Testis (tissue), 2 donors: ENCODE measurements around the gene TMEM234.

Source experiments
- POLR2A ChIP-seq: fragments of 450-650 bp; IDR thresholded peaks from one replicate; pipeline ENCODE4 v1.6.1; 2017; ENCODE audit warnings: antibody characterized with exemption, mild to moderate bottlenecking, moderate library complexity
- TF ChIP-seq, protein P1 (sequence below), 3 experiments: fragments of 450-650 bp in 2 of 3; fragments of 200-600 bp in 1 of 3; sonication (generic) in 1 of 3; IDR thresholded peaks; one replicate each; pipeline ENCODE4 v1.5.1; 2016 to 2019; ENCODE audit warnings: antibody characterized with exemption in 3 of 3, mild to moderate bottlenecking in 2 of 3, moderate library complexity in 1 of 3

- TF ChIP-seq, protein P1, sequence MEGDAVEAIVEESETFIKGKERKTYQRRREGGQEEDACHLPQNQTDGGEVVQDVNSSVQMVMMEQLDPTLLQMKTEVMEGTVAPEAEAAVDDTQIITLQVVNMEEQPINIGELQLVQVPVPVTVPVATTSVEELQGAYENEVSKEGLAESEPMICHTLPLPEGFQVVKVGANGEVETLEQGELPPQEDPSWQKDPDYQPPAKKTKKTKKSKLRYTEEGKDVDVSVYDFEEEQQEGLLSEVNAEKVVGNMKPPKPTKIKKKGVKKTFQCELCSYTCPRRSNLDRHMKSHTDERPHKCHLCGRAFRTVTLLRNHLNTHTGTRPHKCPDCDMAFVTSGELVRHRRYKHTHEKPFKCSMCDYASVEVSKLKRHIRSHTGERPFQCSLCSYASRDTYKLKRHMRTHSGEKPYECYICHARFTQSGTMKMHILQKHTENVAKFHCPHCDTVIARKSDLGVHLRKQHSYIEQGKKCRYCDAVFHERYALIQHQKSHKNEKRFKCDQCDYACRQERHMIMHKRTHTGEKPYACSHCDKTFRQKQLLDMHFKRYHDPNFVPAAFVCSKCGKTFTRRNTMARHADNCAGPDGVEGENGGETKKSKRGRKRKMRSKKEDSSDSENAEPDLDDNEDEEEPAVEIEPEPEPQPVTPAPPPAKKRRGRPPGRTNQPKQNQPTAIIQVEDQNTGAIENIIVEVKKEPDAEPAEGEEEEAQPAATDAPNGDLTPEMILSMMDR (IDR thresholded peaks at IDR 0.05), result no peak
- TF ChIP-seq POLR2A, result no peak
These were observed 27.2 kb downstream of the TMEM234 start for GRCh38 chr1:32194984-32195383.
